Endothelial cell of umbilical vein (primary cell): ENCODE data around the gene HTRA1. TPM values are rescaled to one million over a fixed set of nuclear protein-coding genes. Genes with fewer than 3 reads are reported as not detected.

Experiments used
- BruUV-seq: library from RNA; stranded (reverse); fragments of 400-500 nt; replicated peaks from 2 replicates; lab custom pipeline; 2021; lab: Mats Ljungman, UMichigan
- CTCF ChIA-PET: fragments of 300-600, 350-600 bp; sonication (Branson Sonifier 250); formaldehyde crosslinking; loops from one replicate; lab custom pipeline; 2021; ENCODE audit warnings: antibody characterized with exemption, inconsistent platforms; lab: Charles Lee
- POLR2A ChIA-PET: fragments of 300-600, 350-600 bp; sonication (Branson Sonifier 250); formaldehyde crosslinking; loops from one replicate; lab custom pipeline; 2021; ENCODE audit warnings: antibody characterized with exemption, inconsistent platforms; lab: Charles Lee
- DNase-seq: peaks from one replicate; pipeline ENCODE4 v3.0.0-alpha.2; 2011; ENCODE audit warnings: low read depth, low spot score
- FAIRE-seq: peaks from 2 replicates; lab custom pipeline; 2011; peaks lifted over from hg19 to GRCh38; lab: Jason Lieb, UNC
- H2AFZ ChIP-seq: 2 replicates; pipeline ENCODE4 v1.6.0; 2012; ENCODE audit warnings: low read depth, low read length, control low read depth, inconsistent platforms
- H3K27ac ChIP-seq: 2 replicates; pipeline ENCODE4 v1.5.1; 2011; ENCODE audit warnings: low read depth, mild to moderate bottlenecking, control low read depth, low read length, moderate library complexity; ENCODE audit not compliant: insufficient read depth
- H3K27me3 ChIP-seq, 2 experiments: 2 replicates each; pipeline versions ENCODE4 v1.6.0 to v1.6.1; 2011; ENCODE audit warnings: low read length in 2 of 2, mixed read lengths in 1 of 2; ENCODE audit not compliant: control insufficient read depth in 2 of 2, insufficient read depth in 2 of 2
- H3K36me3 ChIP-seq, 2 experiments: 2 replicates in 1 of 2; 3 replicates in 1 of 2; pipeline ENCODE4 v1.5.1; 2011; ENCODE audit warnings: low read length in 2 of 2, mild to moderate bottlenecking in 1 of 2, moderate library complexity in 1 of 2; ENCODE audit not compliant: control insufficient read depth in 2 of 2, insufficient read depth in 2 of 2; ENCODE audit errors: extremely low read depth in 1 of 2
- H3K4me1 ChIP-seq: 3 replicates; pipeline ENCODE4 v1.5.1; 2011; ENCODE audit warnings: mild to moderate bottlenecking, low read length; ENCODE audit not compliant: control insufficient read depth, insufficient read depth; ENCODE audit errors: extremely low read depth
- H3K4me2 ChIP-seq: 2 replicates; pipeline ENCODE4 v1.6.1; 2011; ENCODE audit warnings: low read length, control low read depth, mixed read lengths; ENCODE audit not compliant: insufficient read depth
- H3K4me3 ChIP-seq, 3 experiments: fragments of 200-600 bp in 1 of 3; sonication (generic), shearing (Covaris generic) in 1 of 3; replicated peaks in 1 of 3; 2 replicates each; pipeline ENCODE4 v1.5.1; 2011 to 2016; ENCODE audit warnings: control low read depth in 3 of 3, low read length in 3 of 3, mild to moderate bottlenecking in 2 of 3, inconsistent platforms in 1 of 3, low read depth in 1 of 3, moderate library complexity in 1 of 3; ENCODE audit not compliant: insufficient read depth in 1 of 3
- H3K79me2 ChIP-seq: 2 replicates; pipeline ENCODE4 v1.6.0; 2012; ENCODE audit warnings: low read length, inconsistent platforms; ENCODE audit not compliant: control insufficient read depth, insufficient read depth
- H3K9ac ChIP-seq: replicated peaks from 2 replicates; pipeline ENCODE3; 2011; ENCODE audit warnings: low read length, control low read depth; ENCODE audit not compliant: insufficient read depth; ENCODE audit errors: extremely low read depth
- H3K9me1 ChIP-seq: replicated peaks from 3 replicates; pipeline ENCODE4 v1.6.0; 2011; ENCODE audit warnings: mild to moderate bottlenecking, low read length; ENCODE audit not compliant: control insufficient read depth, insufficient read depth; ENCODE audit errors: extremely low read depth
- H3K9me3 ChIP-seq: replicated peaks from 2 replicates; pipeline ENCODE4 v1.5.1; 2012; ENCODE audit warnings: low read length, inconsistent platforms; ENCODE audit not compliant: control insufficient read depth, insufficient read depth
- H4K20me1 ChIP-seq: replicated peaks from 2 replicates; pipeline ENCODE3; 2011; ENCODE audit warnings: mild to moderate bottlenecking, low read length; ENCODE audit not compliant: control insufficient read depth, insufficient read depth; ENCODE audit errors: extremely low read depth
- EZH2 ChIP-seq: IDR thresholded peaks from 2 replicates; pipeline ENCODE4 v1.6.1; 2012; ENCODE audit warnings: borderline replicate concordance, low read depth, mild to moderate bottlenecking, moderate library complexity, low read length, inconsistent platforms; ENCODE audit not compliant: severe bottlenecking
- FOS ChIP-seq: IDR thresholded peaks from 2 replicates; pipeline ENCODE4 v1.6.1; 2011; ENCODE audit warnings: mild to moderate bottlenecking, low read length, moderate library complexity, borderline replicate concordance; ENCODE audit not compliant: insufficient read depth
- GATA2 ChIP-seq: IDR thresholded peaks from 2 replicates; pipeline ENCODE4 v1.7.0; 2011; ENCODE audit warnings: low read depth, mild to moderate bottlenecking, moderate library complexity, mixed read lengths, low read length; ENCODE audit not compliant: insufficient read length, insufficient read depth
- JUN ChIP-seq: IDR thresholded peaks from 2 replicates; pipeline ENCODE4 v1.6.1; 2011; ENCODE audit warnings: borderline replicate concordance, low read depth; ENCODE audit not compliant: insufficient read length, insufficient read depth
- MYC ChIP-seq: IDR thresholded peaks from one replicate; pipeline ENCODE4 v1.6.1; 2011; ENCODE audit warnings: mild to moderate bottlenecking, low read depth, low read length
- POLR2A ChIP-seq: IDR thresholded peaks from 2 replicates; pipeline ENCODE4 v1.6.1; 2012; ENCODE audit warnings: low read depth, mild to moderate bottlenecking, control low read depth, low read length
- POLR2AphosphoS5 ChIP-seq: IDR thresholded peaks from 2 replicates; pipeline ENCODE4 v1.6.1; 2012; ENCODE audit warnings: low read depth, mild to moderate bottlenecking, control low read depth, low read length, moderate library complexity; ENCODE audit not compliant: insufficient read depth
- dilution Hi-C: fragments of 300-500 bp; cut with MboI; formaldehyde crosslinking; loops from one replicate; pipeline ENCODE4 v1.15.0; 2019; ENCODE audit warnings: low sequenced_read_pairs; ENCODE audit not compliant: extremely low pct_ligation_motif_present
- intact Hi-C: fragments of 100-400 bp; cut with micrococcal nuclease; formaldehyde crosslinking; loops from one replicate; pipeline ENCODE4 v1.10.0; 2022
- polyA plus RNA-seq, 4 experiments: library from polyadenylated mRNA; depleted of rRNA in 3 of 4; stranded (reverse) in 3 of 4; unstranded in 1 of 4; fragments of >200 nt; gene quantifications; 2 replicates each; pipeline versions ENCODE4 v1.2.1 to v1.2.3, GENCODE V29; 2011 to 2012; ENCODE audit warnings: missing spikeins in 1 of 4
- total RNA-seq: library from RNA; stranded (reverse); gene quantifications from 2 replicates; pipeline ENCODE4 v1.2.3, GENCODE V29; 2021
- TF ChIP-seq, protein P1 (sequence below), 2 donors: IDR thresholded peaks; 1 replicate in 1 of 2; 2 replicates in 1 of 2; pipeline ENCODE4 v1.5.1; 2011; ENCODE audit warnings: low read length in 2 of 2, mild to moderate bottlenecking in 2 of 2, moderate library complexity in 2 of 2, control low read depth in 1 of 2, inconsistent platforms in 1 of 2, low read depth in 1 of 2; ENCODE audit not compliant: insufficient read depth in 1 of 2; ENCODE audit errors: extremely low read depth in 1 of 2
- TF ChIP-seq, protein P2 (sequence below): IDR thresholded peaks from 2 replicates; pipeline ENCODE4 v1.6.1; 2011; ENCODE audit not compliant: insufficient read depth, insufficient read length

HTRA1 gene
- total and polyA plus RNA-seq, 2 donors (not counting 3 experiments of a cell fraction or from before 2014, with no cell fraction given): 192 to 270 TPM

- no TSS peak for BruUV-seq
- FAIRE-seq (no peak), DNase-seq (no peak)
- H2AFZ ChIP-seq: no peak overlapping the region
- H3K9me1 ChIP-seq: no peaks in the 10 kb centered on the region
- H3K4me1 ChIP-seq: no peaks in the 10 kb centered on the region
- dilution Hi-C loops: loop anchor here (25.0 kb wide), 1 partner anchor 140 kb away; no protein-coding TSS in a partner anchor
- no peak overlapping the region for H3K27ac ChIP-seq
- H3K27me3 ChIP-seq: no peaks in the 10 kb centered on the region
- H3K79me2 ChIP-seq: no peaks in the 10 kb centered on the region
- H3K9ac ChIP-seq: no peak overlapping the region
- intact Hi-C loops: no loop called here
- no peaks in the 10 kb centered on the region for H4K20me1 ChIP-seq
- CTCF ChIA-PET: interaction anchor here (1.4 kb wide), 1 partner anchor 128 kb away, joined by 5 read pairs; no protein-coding TSS in a partner anchor
- TF ChIP-seq, protein P1, sequence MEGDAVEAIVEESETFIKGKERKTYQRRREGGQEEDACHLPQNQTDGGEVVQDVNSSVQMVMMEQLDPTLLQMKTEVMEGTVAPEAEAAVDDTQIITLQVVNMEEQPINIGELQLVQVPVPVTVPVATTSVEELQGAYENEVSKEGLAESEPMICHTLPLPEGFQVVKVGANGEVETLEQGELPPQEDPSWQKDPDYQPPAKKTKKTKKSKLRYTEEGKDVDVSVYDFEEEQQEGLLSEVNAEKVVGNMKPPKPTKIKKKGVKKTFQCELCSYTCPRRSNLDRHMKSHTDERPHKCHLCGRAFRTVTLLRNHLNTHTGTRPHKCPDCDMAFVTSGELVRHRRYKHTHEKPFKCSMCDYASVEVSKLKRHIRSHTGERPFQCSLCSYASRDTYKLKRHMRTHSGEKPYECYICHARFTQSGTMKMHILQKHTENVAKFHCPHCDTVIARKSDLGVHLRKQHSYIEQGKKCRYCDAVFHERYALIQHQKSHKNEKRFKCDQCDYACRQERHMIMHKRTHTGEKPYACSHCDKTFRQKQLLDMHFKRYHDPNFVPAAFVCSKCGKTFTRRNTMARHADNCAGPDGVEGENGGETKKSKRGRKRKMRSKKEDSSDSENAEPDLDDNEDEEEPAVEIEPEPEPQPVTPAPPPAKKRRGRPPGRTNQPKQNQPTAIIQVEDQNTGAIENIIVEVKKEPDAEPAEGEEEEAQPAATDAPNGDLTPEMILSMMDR (IDR thresholded peaks at IDR 0.05; ENCODE audit: extremely low read depth in 1 of 2, insufficient read depth in 1 of 2, low read depth in 1 of 2, low read length in 2 of 2): no peak
- no peak for TF ChIP-seq EZH2
- TF ChIP-seq MYC: no peak
- TF ChIP-seq POLR2AphosphoS5: no peak
- no peak for TF ChIP-seq POLR2A
- TF ChIP-seq JUN: no peak
- TF ChIP-seq GATA2: no peak
- no peak for TF ChIP-seq FOS
- TF ChIP-seq, protein P2, sequence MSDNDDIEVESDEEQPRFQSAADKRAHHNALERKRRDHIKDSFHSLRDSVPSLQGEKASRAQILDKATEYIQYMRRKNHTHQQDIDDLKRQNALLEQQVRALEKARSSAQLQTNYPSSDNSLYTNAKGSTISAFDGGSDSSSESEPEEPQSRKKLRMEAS: no peak
- H3K36me3 ChIP-seq: peaks cover 11 to 14% of the 10 kb centered on the region in 2 experiments
- no peak overlapping the region for H3K4me3 ChIP-seq
- H3K9me3 ChIP-seq: no peaks in the 10 kb centered on the region
- H3K4me2 ChIP-seq: no peak overlapping the region
- POLR2A ChIA-PET: no interaction called here
These were observed 34.5 kb upstream of the HTRA1 start for GRCh38 chr10:122426829-122427228.
